ENCODE measurements around the gene PRICKLE2. TPM values are rescaled to one million over a fixed set of nuclear protein-coding genes. Genes with fewer than 3 reads are reported as not detected.

The PRICKLE2 gene
- total RNA-seq, 4 donors from 2014 or later = 54.3 to 98.6 (median 62.5) TPM

GRCh38 chr3:64262574-64263114 lies 37.4 kb upstream of the PRICKLE2 start:
- TF ChIP-seq CTCF (IDR thresholded peaks at IDR 0.05; ENCODE audit: low read depth) = no peak

- TF ChIP-seq CTCF (IDR thresholded peaks at IDR 0.05; ENCODE audit: low read depth) = no peak
Measured at GRCh38 chr3:64260431-64260830, 35.2 kb upstream of the PRICKLE2 start.

- no peak for TF ChIP-seq CTCF (IDR thresholded peaks at IDR 0.05; ENCODE audit: low read depth)
Measured at GRCh38 chr3:64259636-64260035, 34.4 kb upstream of the PRICKLE2 start.

DNA sequence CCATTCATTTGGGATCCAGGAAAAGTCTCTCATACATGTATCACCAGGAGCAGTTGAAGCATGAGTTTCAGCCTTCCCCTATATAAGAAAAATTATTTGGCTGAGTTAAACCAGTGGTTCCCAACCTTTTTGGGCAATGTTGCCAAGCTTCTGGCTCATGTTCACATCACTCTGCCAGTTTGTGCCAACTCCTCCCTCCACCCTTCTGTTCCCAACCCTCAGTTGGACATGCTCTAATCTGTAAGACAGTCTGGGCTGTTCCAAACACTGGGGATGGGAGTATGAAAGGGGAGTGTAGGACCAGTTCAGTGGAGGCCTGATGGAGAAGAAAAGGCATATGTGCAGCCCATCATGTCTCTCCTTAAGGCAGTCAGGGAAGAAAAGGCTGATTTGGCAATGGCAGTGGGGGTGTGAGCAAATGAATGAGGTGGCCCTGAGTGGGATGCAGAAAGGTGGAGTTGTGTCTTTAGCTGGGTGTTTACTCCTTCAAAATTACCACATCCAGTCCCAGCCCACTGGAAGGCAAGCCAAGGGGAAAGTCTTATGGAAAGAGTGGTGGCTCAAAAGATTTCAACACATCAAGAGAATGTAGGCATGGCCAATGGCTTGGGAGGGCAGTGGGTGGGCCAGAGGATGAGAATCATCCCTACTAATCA lies 32.0 kb upstream of the PRICKLE2 start:
- no peak for TF ChIP-seq CTCF (IDR thresholded peaks at IDR 0.05; ENCODE audit: low read depth)

GRCh38 chr3:64255741-64256340 lies 30.6 kb upstream of the PRICKLE2 start:
- no peak for TF ChIP-seq CTCF (IDR thresholded peaks at IDR 0.05; ENCODE audit: low read depth)

DNA sequence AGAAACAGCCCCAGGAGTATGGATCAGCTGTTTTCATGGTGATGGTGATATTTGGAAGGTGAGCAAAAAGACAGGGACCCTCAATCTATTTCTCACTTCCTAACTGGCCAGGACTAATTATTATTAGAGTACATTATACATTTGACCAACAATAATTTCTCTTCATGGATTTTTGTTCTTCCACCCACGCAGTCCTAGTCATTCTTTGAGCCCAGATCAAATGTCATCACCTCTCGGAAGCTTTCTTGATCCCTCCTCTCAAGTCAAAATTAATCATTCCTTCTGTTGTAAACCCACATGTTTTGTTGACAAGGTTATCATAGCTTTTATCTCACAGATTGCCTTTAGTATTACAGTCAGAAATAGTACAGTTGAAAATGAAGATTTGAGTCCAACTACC lies 29.2 kb upstream of the PRICKLE2 start:
- TF ChIP-seq CTCF (IDR thresholded peaks at IDR 0.05; ENCODE audit: low read depth) = no peak

GRCh38 chr3:64253689-64254088 lies 28.4 kb upstream of the PRICKLE2 start:
- no peak for TF ChIP-seq CTCF (IDR thresholded peaks at IDR 0.05; ENCODE audit: low read depth)

Measured in subcutaneous adipose tissue (tissue), 4 donors.